OCI-LY3 (cell line): ENCODE data around the gene KLF14.
A peak's percentile ranks its signal among the peaks of the same experiment; 100 is the strongest.
"Not testable (repeated sequence)": the region's sequence is repeated elsewhere in the genome, so short reads cannot be mapped to it uniquely, and the experiment has no call there.

Experiments used
- H2AFZ ChIP-seq: fragments of 200-600, 300-600 bp; shearing (Covaris generic); 2 replicates; pipeline ENCODE4 v1.6.0; 2014; ENCODE audit warnings: antibody characterized with exemption, low read depth, low read length
- H3K27ac ChIP-seq: fragments of 200-600, 300-600 bp; sonication (generic); 2 replicates; pipeline ENCODE4 v1.5.1; 2014; ENCODE audit warnings: mild to moderate bottlenecking, low read length, moderate library complexity, mixed read lengths
- H3K27me3 ChIP-seq: fragments of 200-600, 300-600 bp; sonication (generic); 2 replicates; pipeline ENCODE4 v1.6.1; 2014; ENCODE audit warnings: low read depth, low read length, mixed read lengths
- H3K36me3 ChIP-seq: fragments of 200-600, 300-600 bp; sonication (generic); replicated peaks from 2 replicates; pipeline ENCODE3; 2014; ENCODE audit warnings: low read depth, low read length, mixed read lengths
- H3K4me1 ChIP-seq: fragments of 300-600, 200-600 bp; sonication (generic); 2 replicates; pipeline ENCODE4 v1.6.1; 2014; ENCODE audit warnings: low read length, mixed read lengths
- H3K4me2 ChIP-seq: fragments of 200-600, 300-600 bp; sonication (generic); 2 replicates; pipeline ENCODE4 v1.6.1; 2014; ENCODE audit warnings: low read length, mixed read lengths
- H3K4me3 ChIP-seq: fragments of 300-600, 200-600 bp; sonication (generic); 2 replicates; pipeline ENCODE4 v1.5.1; 2014; ENCODE audit warnings: antibody characterized with exemption, mild to moderate bottlenecking, low read length, moderate library complexity
- H3K79me2 ChIP-seq: fragments of 300-600, 200-600 bp; shearing (Covaris generic); 2 replicates; pipeline ENCODE4 v1.6.1; 2014; ENCODE audit warnings: mild to moderate bottlenecking, low read length, mixed read lengths
- H3K9ac ChIP-seq: fragments of 300-600, 200-600 bp; shearing (Covaris generic); 2 replicates; pipeline ENCODE4 v1.6.0; 2014; ENCODE audit warnings: mild to moderate bottlenecking, low read length, moderate library complexity
- H3K9me3 ChIP-seq: fragments of 200-600, 300-600 bp; shearing (Covaris generic); 2 replicates; pipeline ENCODE4 v1.6.1; 2014; ENCODE audit warnings: low read length, mixed read lengths; ENCODE audit not compliant: insufficient read depth
- H4K20me1 ChIP-seq: fragments of 200-600, 300-600 bp; sonication (generic); 2 replicates; pipeline ENCODE4 v1.6.1; 2016; ENCODE audit warnings: low read length, mixed read lengths; ENCODE audit not compliant: insufficient read depth
- EZH2phosphoT487 ChIP-seq: fragments of 200-600 bp; shearing (Covaris generic); IDR thresholded peaks from 2 replicates; pipeline ENCODE4 v1.6.1; 2018; ENCODE audit warnings: antibody characterized with exemption, mixed run types, low read depth
- TF ChIP-seq, protein P1 (sequence below): fragments of 200-600, 300-600 bp; sonication (generic); IDR thresholded peaks from 2 replicates; pipeline ENCODE4 v1.5.1; 2014; ENCODE audit warnings: antibody characterized with exemption, low read length, low read depth

Gene KLF14

DNA sequence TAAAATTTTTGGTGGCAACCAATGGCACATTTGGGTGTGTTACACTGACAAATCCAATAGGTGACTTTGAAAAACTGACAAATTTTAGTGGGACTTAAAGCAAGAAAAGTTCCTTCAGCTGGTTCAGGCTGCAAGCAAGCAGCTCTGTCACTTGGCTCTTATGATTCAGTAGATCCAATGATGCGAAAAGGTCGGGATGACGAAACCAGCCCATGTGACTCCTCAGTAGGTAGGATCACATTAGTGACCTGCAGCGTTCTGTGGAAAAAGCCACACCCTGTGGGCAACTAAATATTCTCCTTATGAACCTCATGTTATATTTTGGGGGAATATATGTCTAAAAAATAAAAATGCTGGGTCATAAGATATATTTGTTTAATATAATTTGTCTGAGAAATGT is 34.3 kb downstream of the KLF14 start:
- H2AFZ ChIP-seq, result no peak overlapping the region
- H3K4me2 ChIP-seq, result no peak overlapping the region
- TF ChIP-seq, protein P1, sequence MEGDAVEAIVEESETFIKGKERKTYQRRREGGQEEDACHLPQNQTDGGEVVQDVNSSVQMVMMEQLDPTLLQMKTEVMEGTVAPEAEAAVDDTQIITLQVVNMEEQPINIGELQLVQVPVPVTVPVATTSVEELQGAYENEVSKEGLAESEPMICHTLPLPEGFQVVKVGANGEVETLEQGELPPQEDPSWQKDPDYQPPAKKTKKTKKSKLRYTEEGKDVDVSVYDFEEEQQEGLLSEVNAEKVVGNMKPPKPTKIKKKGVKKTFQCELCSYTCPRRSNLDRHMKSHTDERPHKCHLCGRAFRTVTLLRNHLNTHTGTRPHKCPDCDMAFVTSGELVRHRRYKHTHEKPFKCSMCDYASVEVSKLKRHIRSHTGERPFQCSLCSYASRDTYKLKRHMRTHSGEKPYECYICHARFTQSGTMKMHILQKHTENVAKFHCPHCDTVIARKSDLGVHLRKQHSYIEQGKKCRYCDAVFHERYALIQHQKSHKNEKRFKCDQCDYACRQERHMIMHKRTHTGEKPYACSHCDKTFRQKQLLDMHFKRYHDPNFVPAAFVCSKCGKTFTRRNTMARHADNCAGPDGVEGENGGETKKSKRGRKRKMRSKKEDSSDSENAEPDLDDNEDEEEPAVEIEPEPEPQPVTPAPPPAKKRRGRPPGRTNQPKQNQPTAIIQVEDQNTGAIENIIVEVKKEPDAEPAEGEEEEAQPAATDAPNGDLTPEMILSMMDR, result no peak
- TF ChIP-seq EZH2phosphoT487, result no peak
- H3K9me3 ChIP-seq, result no peaks in the 10 kb centered on the region
- no peak overlapping the region for H3K9ac ChIP-seq
- no peak overlapping the region for H3K27ac ChIP-seq
- no peaks in the 10 kb centered on the region for H3K36me3 ChIP-seq
- H3K4me1 ChIP-seq, result no peaks in the 10 kb centered on the region
- no peaks in the 10 kb centered on the region for H4K20me1 ChIP-seq
- H3K4me3 ChIP-seq, result no peak overlapping the region
- no peaks in the 10 kb centered on the region for H3K79me2 ChIP-seq
- H3K27me3 ChIP-seq, result no peaks in the 10 kb centered on the region

DNA sequence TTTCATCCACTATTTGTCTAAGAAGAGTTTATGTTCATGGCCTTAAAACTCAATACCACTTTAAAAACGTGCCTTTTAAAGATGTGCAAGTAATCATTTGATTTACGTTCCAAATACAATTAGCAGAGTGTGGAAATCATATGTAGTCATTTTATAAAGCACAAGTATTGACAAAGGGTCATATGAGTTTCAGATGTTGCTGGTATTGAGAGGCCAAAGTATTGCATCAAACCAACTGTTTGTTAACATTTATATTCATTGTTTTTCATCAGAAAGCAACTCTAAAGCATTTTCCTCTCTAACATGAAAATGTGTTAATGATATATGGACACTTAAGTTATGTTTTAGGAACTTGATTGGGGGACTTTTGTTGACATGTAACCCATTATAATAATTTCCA is 36.2 kb downstream of the KLF14 start:
- no peaks in the 10 kb centered on the region for H3K79me2 ChIP-seq
- H4K20me1 ChIP-seq, result no peaks in the 10 kb centered on the region
- H3K4me2 ChIP-seq, result no peak overlapping the region
- no peaks in the 10 kb centered on the region for H3K27me3 ChIP-seq
- no peak overlapping the region for H3K9ac ChIP-seq
- H3K4me3 ChIP-seq, result no peak overlapping the region
- no peaks in the 10 kb centered on the region for H3K36me3 ChIP-seq
- no peak for TF ChIP-seq EZH2phosphoT487
- TF ChIP-seq, protein P1, result no peak
- H3K4me1 ChIP-seq, result no peaks in the 10 kb centered on the region
- no peak overlapping the region for H3K27ac ChIP-seq
- H2AFZ ChIP-seq, result no peak overlapping the region
- no peaks in the 10 kb centered on the region for H3K9me3 ChIP-seq

DNA sequence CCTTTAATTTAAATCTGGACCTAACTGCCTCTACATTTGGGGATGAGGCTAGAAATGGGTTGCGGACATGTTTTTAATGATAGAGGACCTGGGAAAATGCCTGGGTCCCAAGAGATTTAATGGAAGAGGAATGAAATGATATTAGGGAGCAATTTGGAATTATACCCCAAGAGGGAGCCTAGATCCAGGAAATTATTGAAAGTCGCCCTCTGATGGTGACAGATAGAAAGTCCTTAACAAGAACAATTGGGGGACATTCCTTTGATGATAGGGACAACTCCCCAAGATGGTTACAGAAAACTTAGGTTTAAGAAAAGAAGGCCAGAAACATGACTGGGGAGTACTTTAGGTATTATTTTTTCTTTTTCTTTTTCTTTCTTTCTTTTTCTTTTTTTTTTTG is 38.2 kb downstream of the KLF14 start:
- Histone ChIP-seq H3K27ac (no peak overlapping the region), H3K27me3 (no peaks in the 10 kb centered on the region), H3K9ac (no peak overlapping the region), H2AFZ (no peak overlapping the region), H3K36me3 (no peaks in the 10 kb centered on the region), H3K4me3 (no peak overlapping the region), H3K4me2 (no peak overlapping the region), H3K9me3 (no peaks in the 10 kb centered on the region), H3K4me1 (no peaks in the 10 kb centered on the region), H3K79me2 (no peaks in the 10 kb centered on the region), H4K20me1 (no peaks in the 10 kb centered on the region)
- TF ChIP-seq, protein P1, result peak; percentile 80
- TF ChIP-seq EZH2phosphoT487, result no peak

DNA sequence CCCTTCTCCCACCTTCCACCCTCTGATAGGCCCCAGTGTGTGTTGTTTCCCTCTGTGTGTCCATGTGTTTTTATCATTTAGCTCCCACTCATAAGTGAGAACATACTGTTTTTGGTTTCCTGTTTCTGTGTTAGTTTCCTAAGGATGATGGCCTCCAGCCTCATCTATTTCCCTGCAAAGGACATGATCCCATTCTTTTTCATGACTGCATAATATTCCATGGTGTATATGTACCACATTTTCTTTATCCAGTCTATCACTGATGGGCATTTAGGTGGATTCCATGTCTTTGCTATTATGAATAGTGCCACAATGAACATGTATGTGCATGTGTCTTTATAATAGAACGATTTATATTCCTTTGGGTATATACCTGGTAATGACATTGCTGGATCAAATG is 41.6 kb downstream of the KLF14 start:
- not testable (repeated sequence) for H3K9ac ChIP-seq, H3K27me3 ChIP-seq, H2AFZ ChIP-seq, H3K36me3 ChIP-seq, H3K79me2 ChIP-seq, H4K20me1 ChIP-seq, H3K4me1 ChIP-seq, H3K4me2 ChIP-seq, H3K4me3 ChIP-seq, H3K27ac ChIP-seq
- peaks cover 14% of the 10 kb centered on the region; the same call in 1 of the 2 replicates for H3K9me3 ChIP-seq

DNA sequence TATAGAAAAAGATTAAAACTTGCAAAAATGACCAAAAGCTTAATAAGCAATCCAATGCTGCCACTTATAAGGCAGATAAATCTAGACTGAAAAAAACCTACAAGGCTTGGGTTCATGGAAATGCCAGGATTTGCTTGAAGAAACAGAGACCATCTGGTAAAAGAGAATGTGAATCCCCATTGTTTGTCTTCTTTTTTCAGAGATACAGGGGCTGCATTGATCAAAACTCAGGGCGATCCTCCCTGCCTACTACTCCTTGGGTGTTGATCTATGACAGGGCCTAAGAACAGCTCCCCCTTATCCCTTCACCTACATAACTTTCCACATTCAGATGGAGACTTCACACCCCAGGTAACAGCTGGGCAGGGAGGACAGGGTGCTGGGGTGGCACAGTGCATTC is 44.3 kb downstream of the KLF14 start:
- Histone ChIP-seq H3K27ac (no peak overlapping the region), H2AFZ (no peak overlapping the region), H3K4me1 (no peaks in the 10 kb centered on the region), H3K79me2 (no peaks in the 10 kb centered on the region), H3K9ac (no peak overlapping the region), H3K9me3 (peaks cover 14% of the 10 kb centered on the region; the same call in 1 of the 2 replicates), H3K27me3 (no peaks in the 10 kb centered on the region), H3K4me3 (no peak overlapping the region), H3K4me2 (no peak overlapping the region), H4K20me1 (no peaks in the 10 kb centered on the region), H3K36me3 (no peaks in the 10 kb centered on the region)
- TF ChIP-seq, protein P1, result no peak
- TF ChIP-seq EZH2phosphoT487, result no peak
